GM19035 (cell line): ENCODE measurements around the gene PSMD2.
"Not testable (repeated sequence)": the region's sequence is repeated elsewhere in the genome, so short reads cannot be mapped to it uniquely, and the experiment has no call there.

Source experiments
- ATAC-seq: cut with Tn5 transposase; IDR thresholded peaks from one replicate; pipeline ENCODE4 v1.9.1; 2021; ENCODE audit not compliant: unreplicated experiment

Gene PSMD2

DNA sequence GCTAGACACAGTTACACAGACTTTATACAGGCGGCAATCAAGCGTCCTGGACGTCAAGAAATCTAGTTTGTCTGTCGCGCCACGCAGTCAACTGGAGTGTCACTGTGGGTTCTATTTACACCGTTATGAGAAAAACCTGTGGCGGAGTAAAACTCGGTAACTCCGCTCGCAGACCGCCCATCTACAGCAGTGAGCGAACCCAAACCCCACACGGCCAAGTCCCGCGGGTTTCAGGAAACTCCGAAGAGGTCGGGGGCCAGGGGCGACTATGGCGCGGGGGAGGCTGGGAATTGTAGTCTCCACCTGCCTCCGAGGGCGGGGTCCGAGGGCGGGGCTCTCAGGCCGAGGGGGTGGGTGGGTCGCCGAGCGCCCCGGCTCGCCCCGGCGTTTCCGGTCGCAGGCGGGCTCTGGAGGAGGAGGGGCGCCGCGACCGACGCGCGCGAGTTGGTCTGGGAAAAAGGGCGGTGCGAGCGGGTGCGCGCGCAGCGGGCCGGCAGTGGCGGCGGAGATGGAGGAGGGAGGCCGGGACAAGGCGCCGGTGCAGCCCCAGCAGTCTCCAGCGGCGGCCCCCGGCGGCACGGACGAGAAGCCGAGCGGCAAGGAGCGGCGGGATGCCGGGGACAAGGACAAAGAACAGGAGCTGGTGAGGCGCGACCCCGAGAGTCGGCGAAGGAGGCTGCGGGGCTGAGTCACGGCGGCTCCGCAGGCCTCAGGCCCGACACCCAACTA is at the start of gene PSMD2:
Gene PSMD2, plus strand, starts transcription at position 483 of the 729 bp plus-strand sequence. Its CDS starts 26 bp downstream, at position 509.
- ATAC-seq = peak; percentile 93

DNA sequence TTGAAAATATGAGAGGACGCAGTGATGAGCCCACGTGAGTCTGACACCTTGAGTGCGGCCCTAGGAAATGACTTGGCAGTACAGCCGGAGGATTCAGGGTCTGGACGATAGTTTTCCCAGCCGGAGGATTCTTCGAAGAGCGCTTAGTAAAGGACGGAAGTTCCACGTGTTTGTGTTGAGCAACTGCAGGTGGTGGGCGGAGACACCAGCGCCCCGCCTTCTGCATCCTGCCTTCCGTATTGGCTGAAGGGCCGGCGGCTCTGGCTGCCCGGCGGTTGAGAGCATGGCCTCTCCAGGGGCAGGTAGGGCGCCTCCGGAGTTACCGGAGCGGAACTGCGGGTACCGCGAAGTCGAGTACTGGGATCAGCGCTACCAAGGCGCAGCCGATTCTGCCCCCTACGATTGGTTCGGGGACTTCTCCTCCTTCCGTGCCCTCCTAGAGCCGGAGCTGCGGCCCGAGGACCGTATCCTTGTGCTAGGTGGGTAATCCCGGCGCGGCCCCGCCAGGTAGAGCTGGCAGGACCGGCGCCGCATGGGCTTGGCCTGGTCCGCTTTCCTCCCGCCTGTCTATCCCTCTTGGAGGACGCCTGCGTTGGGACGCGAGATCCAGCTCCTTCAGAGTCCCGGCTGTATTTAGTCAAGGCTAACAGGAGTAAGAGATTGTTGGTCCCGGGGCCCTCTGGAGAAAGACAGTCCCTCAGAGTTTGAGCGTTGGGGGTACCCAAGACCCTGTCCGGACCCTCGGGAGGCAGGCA is 49.5 kb upstream of the PSMD2 start, which contains the start of gene EEF1AKMT4:
Gene EEF1AKMT4, plus strand, starts transcription at position 261 of the 755 bp plus-strand sequence. Its CDS starts 23 bp downstream, at position 284.
- peak; percentile 88 for ATAC-seq

- ATAC-seq = peak; percentile 64
These were observed 48.7 kb upstream of the PSMD2 start for GRCh38 chr3:184250167-184250828.

- ATAC-seq = no peak
These were observed 43.6 kb upstream of the PSMD2 start for GRCh38 chr3:184255291-184256039.

DNA sequence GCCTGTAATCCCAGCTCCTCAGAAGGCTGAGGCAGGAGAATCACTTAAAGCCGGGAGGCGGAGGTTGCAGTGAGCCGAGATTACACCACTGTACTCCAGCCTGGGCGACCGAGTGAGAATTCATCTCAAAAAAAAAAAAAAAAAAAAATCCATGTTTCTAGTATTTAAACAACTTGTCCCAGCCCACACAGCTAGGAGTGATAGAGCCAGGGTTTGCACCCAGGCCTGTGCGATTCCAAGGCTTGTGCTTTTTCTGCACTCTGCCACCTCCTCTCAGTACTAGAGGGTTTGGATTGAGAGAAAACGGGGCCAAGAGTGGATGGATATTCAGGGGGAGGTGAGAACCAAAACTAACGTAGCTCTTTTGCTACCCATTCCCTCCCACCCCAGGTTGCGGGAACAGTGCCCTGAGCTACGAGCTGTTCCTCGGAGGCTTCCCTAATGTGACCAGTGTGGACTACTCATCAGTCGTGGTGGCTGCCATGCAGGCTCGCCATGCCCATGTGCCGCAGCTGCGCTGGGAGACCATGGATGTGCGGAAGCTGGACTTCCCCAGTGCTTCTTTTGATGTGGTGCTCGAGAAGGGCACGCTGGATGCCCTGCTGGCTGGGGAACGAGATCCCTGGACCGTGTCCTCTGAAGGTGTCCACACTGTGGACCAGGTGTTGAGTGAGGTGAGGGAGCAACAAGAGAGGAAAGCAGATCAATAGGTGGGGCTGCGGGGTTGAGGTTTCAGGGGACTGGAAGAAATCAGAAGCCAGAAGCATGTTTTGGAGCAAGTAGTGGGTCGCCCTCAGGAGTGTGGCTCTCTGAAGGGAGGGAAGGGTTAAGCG is 41.7 kb upstream of the PSMD2 start:
- ATAC-seq = no peak

- no peak for ATAC-seq
These were observed 40.1 kb upstream of the PSMD2 start for GRCh38 chr3:184258926-184259325.

DNA sequence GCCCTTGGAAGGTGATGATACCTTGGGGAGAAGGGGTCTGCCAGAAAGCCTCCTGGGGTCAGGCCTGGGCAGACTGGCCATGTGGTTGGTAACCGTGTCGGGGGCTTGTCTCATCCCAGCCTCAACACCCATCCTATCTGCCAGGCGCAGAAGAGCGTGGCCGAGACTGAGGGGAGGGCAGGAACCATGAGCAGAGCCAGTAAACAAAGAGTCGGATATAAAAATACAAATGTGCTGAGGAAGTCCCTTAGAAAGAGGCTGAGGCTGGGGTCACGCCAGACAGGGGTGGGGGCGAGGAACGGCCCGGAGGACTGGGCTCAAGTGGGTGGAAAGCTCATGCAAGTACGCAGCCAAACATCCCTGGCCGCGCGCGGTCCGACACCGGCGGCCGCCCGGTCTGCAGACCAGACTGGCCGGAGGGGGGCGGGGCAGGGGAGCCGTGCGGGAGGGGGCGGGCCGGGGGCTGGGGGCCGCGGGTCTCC is 39.6 kb upstream of the PSMD2 start:
- ATAC-seq = no peak

GRCh38 chr3:184259878-184260723 is 38.9 kb upstream of the PSMD2 start:
- no peak for ATAC-seq

DNA sequence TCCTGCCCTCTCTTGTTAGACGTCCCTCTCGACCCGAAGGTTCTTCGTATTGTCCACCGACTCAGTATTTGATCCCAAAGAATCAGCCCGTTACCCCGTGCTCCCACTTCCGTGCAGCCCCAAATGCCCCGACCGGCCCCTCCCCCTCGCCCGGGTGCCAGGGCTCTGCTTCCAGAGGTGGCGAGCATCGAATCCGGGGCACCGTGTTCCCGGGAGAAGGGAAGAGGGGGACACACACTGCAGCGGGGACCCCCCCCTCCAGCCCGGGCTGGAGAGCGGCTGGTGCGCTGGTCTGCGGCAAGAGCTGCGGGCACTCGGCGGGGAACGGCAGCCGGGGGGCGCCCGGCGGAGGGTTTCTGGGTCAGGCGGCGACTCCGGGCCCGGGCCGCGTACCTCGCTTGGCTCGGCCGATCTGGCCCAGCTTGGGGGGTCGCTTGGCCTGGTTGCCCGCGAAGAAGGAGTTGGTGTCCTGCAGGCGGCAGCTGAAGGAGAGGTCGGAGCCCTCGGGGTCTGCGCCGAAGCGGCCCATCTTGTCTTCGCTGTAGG is 38.2 kb upstream of the PSMD2 start:
- no peak for ATAC-seq

GRCh38 chr3:184261270-184261853 is 37.7 kb upstream of the PSMD2 start, which contains the start of gene CAMK2N2:
CAMK2N2 (minus strand) TSS chr3:184261553; CDS start chr3:184261285, 268 bp downstream.
- ATAC-seq = peak; percentile 55

DNA sequence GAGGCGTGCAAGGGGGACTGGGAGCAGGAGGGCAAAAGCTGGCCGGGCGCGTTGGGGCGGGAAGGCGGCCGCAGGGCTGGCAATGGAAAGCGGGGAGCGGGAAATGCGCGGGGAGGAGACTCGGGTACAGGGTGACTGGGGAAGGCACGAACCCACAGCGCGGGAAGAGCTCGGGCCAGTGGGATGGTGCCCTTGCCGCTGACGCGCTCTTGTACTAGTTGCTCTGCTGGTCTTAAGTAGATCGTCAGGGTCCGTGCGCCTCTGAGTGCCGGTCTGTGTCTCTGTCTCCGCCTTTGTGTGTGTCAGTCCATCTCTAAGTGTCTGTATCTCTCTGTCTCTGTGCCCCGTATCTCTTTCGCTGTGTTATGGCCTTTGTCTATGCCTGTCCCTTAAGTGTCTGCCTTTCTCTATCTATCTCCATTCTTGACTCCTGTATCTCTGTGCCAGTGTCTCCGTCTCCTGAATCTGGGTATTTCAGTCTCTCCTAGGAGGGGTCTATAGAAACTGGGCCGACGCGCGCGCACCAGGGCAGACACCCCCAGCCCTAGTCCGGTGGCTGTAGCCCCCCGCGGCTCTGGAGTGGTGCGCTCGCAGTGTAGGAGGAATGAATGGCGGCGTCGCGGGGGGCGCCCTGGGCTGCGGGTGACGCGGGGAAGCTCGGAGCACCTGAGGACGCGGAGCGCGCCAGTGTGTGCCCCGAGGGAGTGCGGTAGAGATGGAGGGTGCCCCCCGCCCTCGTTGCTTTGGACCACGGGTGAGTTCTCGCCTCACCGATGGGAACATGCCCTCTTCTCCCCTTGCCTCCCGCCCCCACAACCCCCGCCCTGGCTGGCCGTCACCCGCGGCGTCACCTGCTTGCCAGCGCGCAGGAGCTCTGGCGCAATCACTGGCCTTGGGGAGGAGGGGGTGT is 36.9 kb upstream of the PSMD2 start:
- ATAC-seq = no peak

GRCh38 chr3:184262764-184263179 is 36.3 kb upstream of the PSMD2 start:
- no peak for ATAC-seq

DNA sequence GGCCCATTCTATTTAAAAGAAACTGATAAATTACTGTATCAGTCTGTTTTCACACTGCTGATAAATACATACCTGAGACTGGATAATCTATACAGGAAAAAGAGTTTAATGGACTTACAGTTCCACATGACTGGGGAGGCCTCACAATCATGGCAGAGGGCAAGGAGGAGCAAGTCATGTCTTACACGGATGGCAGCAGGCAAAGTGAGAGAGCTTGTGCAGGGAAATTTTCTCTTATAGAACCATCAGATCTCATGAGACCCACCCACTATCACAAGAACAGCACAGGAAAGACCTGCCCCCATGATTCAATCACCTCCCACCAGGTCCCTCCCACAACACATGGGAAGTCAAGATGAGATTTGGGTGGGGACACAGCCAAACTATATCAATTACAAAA is 31.8 kb upstream of the PSMD2 start:
- ATAC-seq = not testable (repeated sequence)

GRCh38 chr3:184272269-184272668 is 26.8 kb upstream of the PSMD2 start:
- no peak for ATAC-seq

GRCh38 chr3:184275381-184275701 is 23.7 kb upstream of the PSMD2 start:
- ATAC-seq = no peak

- no peak for ATAC-seq
These were observed 22.8 kb upstream of the PSMD2 start, which contains the start of gene ECE2 for GRCh38 chr3:184275961-184276910. ECE2 (plus strand) TSS chr3:184276022; CDS start chr3:184276154, 132 bp downstream.
